CD1c-positive myeloid dendritic cell (primary cell): ENCODE measurements around the gene DNPH1.

Experiments used
- DNase-seq: peaks from one replicate; pipeline ENCODE4 v3.0.0-alpha.2; 2016; ENCODE audit errors: extremely low spot score

The DNPH1 gene

GRCh38 chr6:43263314-43264178 lies 34.3 kb upstream of the DNPH1 start:
- DNase-seq, result peak; percentile 78

GRCh38 chr6:43262780-43263313 lies 33.6 kb upstream of the DNPH1 start:
- no peak for DNase-seq

- no peak for DNase-seq
Observed at GRCh38 chr6:43262000-43262779, 32.9 kb upstream of the DNPH1 start.

DNA sequence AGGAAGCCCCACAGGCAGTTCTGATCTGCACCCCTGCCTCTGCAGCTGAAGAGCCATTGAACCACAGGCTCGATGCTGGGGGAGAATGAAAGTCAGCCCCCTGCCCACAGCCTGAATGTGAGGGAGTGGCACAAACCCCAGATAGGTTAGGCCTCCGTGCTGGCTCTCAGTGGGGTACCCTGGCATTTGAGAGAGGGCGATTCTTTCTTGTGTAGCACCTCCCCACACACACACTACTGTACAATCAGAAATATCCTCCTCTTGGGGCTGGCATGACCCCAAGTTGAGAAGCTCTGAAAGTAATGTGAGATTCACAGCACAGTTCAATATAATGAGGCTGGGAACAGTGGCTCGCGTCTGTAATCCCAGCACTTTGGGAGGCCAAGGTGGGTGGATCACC lies 31.9 kb upstream of the DNPH1 start:
- no peak for DNase-seq

- DNase-seq, result no peak
Observed at GRCh38 chr6:43260791-43261190, 31.5 kb upstream of the DNPH1 start.

DNA sequence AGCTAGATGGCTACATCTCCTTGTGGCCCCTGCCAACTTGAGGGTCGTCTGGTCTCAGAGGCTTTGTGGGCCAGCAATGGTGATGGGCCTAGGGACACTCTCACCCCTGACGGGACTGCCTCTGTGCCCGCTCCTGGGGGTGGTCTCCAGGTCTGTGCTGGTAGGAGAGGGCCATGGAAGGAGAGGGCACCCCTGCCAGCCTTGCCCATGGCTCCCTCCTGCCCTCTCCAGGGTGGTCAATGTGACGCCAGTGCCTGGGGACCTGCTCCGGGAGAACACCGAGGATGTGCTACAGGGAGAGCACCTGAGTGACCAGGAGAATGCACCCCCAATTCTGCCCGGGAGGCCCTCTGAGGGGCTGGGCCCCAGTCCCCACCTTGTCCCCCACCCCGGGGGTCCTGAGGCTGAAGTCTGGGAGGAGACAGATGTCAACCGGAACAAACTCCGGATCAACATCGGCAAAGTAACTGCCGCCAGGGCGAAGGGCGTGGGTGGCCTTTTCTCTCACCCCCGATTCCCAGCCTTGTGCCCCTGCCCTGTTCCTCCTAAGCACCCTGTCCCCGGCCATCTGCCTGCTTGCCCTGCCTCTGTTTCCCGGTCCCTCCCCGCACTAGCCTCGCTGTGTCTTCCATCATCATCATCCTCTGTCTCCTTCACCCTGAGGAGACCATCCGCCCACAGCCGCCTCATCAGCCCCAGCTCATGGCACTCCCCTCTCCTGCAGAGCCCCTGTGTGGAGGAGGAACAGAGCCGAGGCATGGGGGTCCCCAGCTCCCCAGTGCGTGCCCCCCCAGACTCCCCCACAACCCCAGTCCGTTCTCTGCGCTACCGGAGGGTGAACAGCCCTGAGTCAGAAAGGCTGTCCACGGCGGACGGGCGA lies 29.8 kb upstream of the DNPH1 start:
- no peak for DNase-seq

GRCh38 chr6:43258180-43258579 lies 28.9 kb upstream of the DNPH1 start:
- DNase-seq, result no peak

GRCh38 chr6:43257367-43258145 lies 28.3 kb upstream of the DNPH1 start:
- DNase-seq, result no peak

GRCh38 chr6:43256670-43257366 lies 27.5 kb upstream of the DNPH1 start:
- no peak for DNase-seq

DNA sequence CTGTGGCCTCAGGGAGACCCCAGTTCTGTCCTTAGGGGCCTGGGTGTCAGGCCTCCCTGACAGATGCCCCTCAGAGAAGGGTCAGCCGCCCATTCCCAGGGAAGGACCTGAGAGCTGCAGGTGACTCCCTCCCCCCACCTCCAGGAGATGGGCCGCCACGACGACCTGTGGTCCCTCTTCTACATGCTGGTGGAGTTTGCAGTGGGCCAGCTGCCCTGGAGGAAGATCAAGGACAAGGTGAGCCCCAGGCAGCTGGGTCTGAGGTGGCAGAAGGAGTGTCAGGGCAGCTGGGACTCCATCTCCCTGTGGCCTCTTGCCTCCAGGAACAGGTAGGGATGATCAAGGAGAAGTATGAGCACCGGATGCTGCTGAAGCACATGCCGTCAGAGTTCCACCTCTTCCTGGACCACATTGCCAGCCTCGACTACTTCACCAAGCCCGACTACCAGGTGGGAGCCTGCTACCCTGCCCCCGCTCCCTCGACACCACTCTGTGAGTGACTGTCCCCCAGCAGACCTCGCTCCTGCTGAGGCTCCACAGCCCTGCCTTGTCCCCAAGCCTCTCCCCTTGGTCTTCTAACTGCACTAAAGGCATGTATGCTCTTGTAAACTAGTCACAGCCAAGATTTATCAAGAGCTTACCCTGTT lies 26.2 kb upstream of the DNPH1 start:
- no peak for DNase-seq

GRCh38 chr6:43254846-43255245 lies 25.6 kb upstream of the DNPH1 start:
- no peak for DNase-seq

DNA sequence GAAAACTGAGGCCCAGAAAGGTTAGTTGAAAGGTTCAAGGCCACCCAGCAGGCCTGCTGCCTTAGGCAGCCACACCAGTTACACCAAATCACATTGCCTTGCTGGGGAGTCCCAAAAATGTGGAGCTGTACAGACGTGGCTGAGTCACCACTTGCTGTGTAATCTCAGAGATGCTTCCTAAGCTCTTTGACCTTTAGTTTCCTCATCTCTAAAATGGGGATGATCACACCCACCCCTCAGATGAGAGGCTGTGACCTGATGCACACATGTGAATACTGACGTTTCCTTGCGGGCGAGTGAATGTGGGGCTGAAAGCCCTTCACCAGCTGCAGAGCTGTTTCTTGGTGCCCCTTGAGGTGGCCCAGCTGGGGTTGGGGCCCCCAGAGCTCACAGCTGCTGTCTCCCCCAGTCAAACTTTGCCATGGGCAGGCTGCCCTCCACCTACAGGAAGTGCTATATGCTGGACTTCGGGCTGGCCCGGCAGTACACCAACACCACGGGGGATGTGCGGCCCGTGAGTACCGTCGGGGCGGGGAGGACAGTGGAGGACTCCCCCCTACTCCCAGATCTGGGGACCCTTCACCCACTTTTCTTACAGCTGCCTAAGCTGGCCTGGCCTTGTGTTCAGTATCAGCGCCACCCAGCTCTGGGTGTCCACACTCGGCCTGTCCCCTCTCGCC lies 25.0 kb upstream of the DNPH1 start:
- DNase-seq, result no peak

DNA sequence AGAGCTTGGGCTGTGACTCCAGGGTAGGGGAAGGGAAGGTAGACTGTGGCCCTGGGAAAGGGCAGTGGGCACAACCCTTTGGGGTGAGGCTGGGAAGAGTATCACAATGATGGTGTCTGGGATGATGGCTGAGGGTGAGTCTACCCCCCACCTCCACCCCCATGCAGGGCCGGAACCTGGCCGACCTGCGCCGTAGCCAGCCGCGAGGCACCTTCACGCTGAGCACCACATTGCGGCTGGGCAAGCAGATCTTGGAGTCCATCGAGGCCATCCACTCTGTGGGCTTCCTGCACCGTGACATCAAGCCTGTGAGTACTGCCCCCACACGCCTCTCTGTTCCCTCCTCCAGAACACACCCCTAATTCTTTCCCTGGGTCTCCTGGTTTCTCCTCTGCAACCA lies 24.1 kb upstream of the DNPH1 start:
- no peak for DNase-seq

GRCh38 chr6:43250992-43251373 lies 21.7 kb upstream of the DNPH1 start:
- DNase-seq, result no peak

DNA sequence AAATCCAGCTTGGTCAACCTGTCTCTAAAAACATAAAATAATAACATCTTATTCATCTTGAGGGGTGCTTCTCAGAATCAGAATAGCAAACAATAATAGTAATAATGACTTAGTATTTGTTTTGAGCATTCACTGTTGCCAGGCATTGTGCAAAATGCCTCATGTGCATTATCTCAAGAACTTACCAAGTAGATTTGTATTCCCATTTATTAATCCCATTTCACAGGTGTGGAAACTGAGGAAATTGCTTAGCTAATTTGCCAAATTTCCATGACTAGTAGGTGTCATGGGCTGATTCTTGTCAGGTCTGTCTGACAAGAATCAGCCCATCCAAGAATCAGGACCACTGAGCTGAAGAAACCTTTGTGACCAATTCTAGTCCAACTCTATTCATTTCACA lies 19.5 kb upstream of the DNPH1 start:
- no peak for DNase-seq

GRCh38 chr6:43248101-43248500 lies 18.8 kb upstream of the DNPH1 start:
- DNase-seq, result no peak

DNA sequence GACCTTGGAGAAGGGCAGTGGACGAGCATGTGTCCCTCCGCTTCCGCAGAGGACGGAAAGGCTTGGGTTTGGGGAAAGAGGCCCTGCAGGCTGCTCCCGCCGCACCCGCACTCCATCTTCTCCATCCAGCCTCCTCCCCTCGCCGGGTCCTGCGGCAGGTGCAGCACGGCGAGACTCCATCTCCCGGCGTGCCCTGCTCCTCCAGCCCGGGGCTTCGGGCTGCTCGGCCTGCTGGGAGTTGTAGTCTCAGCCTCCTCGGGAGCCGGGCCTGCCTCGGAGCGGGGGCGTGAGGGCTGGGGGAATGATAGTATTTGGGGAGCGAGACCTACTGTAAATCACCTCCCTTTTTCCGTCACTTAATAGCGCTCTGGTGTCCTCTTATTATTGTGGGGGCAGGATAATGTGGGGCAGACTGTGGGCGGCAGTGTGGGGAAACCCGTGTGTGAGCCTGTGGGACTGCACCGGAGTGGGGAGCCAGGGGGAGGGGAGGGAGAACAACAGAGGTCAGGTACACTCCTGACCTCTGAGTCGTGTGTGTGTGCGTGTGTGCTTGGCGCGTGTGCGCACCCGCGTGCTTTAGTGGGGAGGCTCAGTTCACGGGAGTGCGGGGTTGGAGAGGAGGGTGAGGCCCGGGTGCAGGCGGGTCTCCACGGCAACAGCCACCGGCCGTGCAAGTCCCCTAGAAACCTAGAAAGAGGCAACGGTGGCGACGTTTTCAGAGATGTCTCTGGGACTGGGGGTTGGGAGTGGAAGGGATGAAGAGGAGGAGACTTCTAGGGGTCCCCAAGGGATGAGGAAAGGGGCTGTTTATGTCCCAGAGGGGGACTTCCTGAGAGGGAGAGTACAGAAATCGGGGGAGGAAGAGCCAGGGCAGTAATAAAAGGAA lies 18.1 kb upstream of the DNPH1 start:
- DNase-seq, result peak; percentile 72
